Keratinocyte (primary cell): Measurements from ENCODE around the gene SENP7.

Experiments used
- EZH2 ChIP-seq: IDR thresholded peaks from one replicate; pipeline ENCODE4 v1.6.1; 2012; ENCODE audit warnings: inconsistent platforms, mild to moderate bottlenecking, low read length, moderate library complexity
- TF ChIP-seq, protein P1 (sequence below), 3 experiments: IDR thresholded peaks in 1 of 3; conservative IDR thresholded peaks in 1 of 3; optimal IDR thresholded peaks in 1 of 3; 2 replicates in 2 of 3; 3 replicates in 1 of 3; pipeline versions ENCODE3 to v1.5.1; 2011; ENCODE audit warnings: low read length in 3 of 3, mild to moderate bottlenecking in 3 of 3, moderate library complexity in 2 of 3, control low read depth in 1 of 3, inconsistent platforms in 1 of 3; ENCODE audit not compliant: insufficient read depth in 2 of 3; ENCODE audit errors: extremely low read depth in 1 of 3

DNA sequence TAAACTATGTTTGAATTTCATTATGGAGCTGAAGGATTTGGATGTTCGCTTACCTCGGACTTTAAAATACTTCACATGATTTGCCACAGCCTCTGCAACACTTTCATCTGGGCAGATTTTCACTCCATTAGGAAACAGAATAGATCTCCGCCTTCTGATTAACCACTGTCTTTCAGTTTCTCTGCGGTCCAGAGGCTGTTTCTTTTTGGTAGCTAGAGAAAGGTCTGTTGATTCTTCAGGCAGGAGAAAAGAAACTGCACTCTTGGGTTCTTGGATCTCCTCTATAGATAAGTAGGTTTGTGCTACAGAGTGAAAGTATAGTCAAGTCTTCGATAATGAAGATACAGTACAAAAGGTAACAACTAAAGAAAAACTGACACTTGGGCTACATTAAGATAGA, 193.5 kb downstream of the SENP7 start:
- TF ChIP-seq, protein P1, sequence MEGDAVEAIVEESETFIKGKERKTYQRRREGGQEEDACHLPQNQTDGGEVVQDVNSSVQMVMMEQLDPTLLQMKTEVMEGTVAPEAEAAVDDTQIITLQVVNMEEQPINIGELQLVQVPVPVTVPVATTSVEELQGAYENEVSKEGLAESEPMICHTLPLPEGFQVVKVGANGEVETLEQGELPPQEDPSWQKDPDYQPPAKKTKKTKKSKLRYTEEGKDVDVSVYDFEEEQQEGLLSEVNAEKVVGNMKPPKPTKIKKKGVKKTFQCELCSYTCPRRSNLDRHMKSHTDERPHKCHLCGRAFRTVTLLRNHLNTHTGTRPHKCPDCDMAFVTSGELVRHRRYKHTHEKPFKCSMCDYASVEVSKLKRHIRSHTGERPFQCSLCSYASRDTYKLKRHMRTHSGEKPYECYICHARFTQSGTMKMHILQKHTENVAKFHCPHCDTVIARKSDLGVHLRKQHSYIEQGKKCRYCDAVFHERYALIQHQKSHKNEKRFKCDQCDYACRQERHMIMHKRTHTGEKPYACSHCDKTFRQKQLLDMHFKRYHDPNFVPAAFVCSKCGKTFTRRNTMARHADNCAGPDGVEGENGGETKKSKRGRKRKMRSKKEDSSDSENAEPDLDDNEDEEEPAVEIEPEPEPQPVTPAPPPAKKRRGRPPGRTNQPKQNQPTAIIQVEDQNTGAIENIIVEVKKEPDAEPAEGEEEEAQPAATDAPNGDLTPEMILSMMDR (optimal IDR thresholded peaks at IDR 0.05 in 1 of 3, IDR thresholded peaks at IDR 0.05 in 1 of 3, conservative IDR thresholded peaks at IDR 0.05 in 1 of 3; ENCODE audit: extremely low read depth in 1 of 3, insufficient read depth in 2 of 3, low read length in 3 of 3) = no peak
- no peak for TF ChIP-seq EZH2
